NCI-H2196 treated with DMSO at 0.1 percent for 48 hours (cell line): ENCODE data around the gene SDC1.

Experiments
- DNase-seq: peaks from one replicate; lab custom pipeline; 2025; ENCODE audit not compliant: unreplicated experiment; lab: John Stamatoyannopoulos, UW

The SDC1 gene

DNA sequence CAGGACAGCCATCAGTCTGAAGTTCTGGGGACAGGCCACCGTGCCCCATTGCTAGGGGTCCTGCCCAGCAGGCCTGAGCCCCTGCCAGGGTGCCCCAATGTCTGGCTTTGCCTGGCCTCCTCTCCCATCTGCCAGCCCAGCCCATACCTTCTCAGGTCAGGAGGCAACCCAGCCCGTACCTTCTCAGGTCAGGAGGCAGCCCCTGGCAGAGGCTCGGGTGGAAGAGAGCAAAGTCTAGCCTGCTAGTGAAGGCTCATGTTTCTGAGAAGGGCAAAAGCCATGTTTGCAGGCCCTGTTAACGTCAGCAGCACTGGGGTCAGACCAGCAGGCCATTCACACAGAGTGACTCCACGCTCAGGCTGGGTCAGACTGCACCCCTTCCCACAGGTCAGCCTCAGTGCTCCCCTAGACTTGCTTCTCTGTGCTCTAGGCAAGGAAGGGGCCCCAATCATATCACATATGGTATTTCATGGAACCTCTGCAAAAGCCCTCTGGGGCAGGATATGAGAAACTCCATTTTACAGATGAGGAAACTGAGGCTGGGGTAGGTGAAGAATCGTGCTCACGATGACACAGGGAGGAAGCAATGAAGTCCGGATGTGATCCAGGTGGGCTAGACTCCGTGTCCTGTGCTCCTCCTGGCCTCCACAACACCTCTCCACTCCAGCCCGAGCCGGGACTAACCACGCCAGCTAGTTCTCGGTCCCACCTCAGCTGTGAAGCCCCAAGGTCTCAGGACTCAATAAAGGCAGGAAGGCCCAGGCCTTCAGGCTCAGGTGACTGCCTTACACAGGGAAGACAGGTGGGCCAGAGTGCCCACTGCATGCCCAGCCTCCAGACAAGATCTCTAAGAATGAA lies 9.5 kb downstream of the SDC1 start:
- DNase-seq = no peak

DNA sequence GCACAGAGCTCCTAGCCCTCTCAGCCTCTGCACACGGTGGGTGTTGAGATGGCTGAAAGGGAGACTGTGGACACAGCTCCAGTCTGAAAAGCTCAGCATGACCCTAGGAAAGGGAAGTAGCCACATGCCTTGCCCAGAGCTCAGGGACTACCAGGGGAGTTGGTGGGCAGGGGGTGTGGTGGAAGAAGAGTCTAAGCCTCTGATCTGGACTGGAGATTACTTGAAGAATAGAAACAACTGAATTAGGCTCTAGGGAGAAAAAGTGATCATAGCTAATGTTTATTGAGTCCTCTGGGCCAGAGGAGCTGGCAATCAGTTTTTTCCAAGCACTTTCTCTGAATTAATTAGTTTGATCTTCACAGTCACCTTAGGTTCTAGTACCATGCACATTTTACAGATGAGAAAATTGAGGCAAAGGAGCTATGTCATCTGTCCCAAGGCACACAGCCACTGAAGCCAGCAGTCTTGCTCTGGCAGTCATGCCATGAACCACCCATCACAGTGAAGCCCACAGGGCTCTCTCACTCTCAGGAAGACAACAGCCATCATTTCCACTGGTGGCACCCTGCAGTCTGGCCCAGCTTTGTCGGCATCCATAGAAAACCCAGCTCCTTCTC lies 10.3 kb downstream of the SDC1 start:
- DNase-seq = no peak

GRCh38 chr2:20213651-20214565 lies 11.0 kb downstream of the SDC1 start:
- peak; percentile 19 for DNase-seq

- DNase-seq = no peak
Observed at GRCh38 chr2:20212871-20213503, 11.9 kb downstream of the SDC1 start.

GRCh38 chr2:20212459-20212870 lies 12.5 kb downstream of the SDC1 start:
- DNase-seq = no peak

- no peak for DNase-seq
Observed at GRCh38 chr2:20211860-20212458, 13.0 kb downstream of the SDC1 start.

GRCh38 chr2:20211420-20211819 lies 13.5 kb downstream of the SDC1 start:
- no peak for DNase-seq

- no peak for DNase-seq
Observed at GRCh38 chr2:20210462-20210861, 14.5 kb downstream of the SDC1 start.

- no peak for DNase-seq
Observed at GRCh38 chr2:20209373-20210109, 15.4 kb downstream of the SDC1 start.

- DNase-seq = no peak
Observed at GRCh38 chr2:20208476-20208859, 16.5 kb downstream of the SDC1 start.

GRCh38 chr2:20207051-20207450 lies 17.9 kb downstream of the SDC1 start:
- DNase-seq = no peak

DNA sequence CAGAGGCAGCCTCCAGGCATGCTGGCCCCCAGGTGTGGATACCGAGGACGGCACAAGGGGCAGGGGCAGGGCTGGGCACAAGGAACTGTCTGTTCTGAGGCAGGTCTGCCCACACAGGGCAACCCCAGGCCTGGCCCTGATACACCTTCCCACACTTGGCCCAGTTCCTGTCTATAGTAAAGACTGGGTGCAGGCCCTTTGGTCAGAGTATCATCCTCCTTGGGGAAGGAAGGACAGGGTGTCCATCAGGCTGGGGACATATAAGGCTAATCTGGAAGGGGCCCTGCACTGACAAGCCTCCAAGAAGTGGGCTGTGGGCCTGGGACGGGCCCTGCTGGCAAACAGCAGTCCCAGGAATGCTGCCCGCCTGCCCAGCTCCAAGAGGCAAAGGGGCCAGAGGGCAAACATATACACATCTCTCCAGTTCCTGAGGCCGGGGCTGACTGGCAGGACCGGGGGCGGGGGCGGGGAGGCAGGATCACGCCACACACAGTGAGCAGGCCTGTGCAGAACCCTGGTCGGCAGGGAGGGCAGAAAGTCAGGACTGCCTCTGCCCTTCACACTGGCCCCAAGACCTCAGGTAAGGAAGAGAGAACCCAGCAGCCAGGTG lies 18.9 kb downstream of the SDC1 start:
- DNase-seq = no peak

- DNase-seq = no peak
Observed at GRCh38 chr2:20205069-20205468, 19.9 kb downstream of the SDC1 start.

DNA sequence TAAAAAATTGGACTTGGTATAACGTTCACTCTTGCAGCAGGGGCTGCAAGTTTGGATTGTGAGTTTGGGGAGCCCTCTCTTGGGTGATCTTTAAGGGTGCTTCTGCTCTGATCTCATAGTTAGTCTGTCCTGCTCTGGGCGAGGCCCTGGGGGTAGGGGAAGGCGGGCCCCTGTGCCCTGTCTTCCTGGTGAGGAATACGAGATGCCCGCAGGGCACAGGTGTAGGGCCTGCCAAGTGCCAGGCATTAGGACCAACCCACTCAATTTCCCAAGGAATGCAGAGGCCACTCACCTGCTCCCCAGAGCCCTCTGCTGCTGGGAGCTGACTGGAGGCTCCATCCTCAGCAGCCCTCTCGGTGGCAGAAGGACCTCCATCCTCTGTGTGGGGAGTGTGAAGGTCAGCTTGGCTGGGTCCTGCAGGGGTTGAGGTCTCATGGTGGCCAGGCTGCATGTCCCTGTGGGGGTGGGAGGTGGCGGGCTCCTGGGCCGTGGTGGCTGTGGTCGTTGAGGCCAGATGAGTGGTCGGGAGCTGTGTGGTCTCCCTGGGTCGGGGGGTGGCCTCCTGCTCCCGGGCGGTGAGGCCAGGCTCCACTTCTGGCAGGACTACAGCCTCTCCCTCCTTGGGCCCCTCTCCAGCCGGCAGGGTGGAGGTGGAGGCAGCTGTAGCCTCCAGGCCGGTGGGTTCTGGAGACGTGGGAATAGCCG lies 21.3 kb downstream of the SDC1 start:
- DNase-seq = no peak

- no peak for DNase-seq
Observed at GRCh38 chr2:20203072-20203471, 21.9 kb downstream of the SDC1 start.

DNA sequence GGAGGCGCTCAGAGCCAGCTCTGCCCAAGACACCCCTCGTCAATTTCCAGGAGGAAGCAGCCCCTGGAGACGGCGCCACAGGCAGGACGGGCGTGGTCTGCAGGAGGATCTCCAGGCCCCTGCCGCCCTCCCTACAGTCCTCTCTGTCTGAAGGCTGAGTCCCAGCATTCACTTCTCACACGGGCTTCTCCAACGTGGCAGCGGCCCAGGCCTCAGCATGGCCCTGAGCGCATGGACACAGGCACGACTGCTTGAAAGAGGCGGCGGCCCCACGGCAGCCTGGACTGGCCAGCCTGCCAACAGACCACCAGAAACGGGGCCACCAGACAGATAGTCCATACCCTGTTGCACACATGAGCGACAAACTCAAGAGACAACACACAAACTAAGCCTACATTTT lies 23.3 kb downstream of the SDC1 start:
- no peak for DNase-seq

GRCh38 chr2:20200697-20201555 lies 24.0 kb downstream of the SDC1 start:
- DNase-seq = no peak

DNA sequence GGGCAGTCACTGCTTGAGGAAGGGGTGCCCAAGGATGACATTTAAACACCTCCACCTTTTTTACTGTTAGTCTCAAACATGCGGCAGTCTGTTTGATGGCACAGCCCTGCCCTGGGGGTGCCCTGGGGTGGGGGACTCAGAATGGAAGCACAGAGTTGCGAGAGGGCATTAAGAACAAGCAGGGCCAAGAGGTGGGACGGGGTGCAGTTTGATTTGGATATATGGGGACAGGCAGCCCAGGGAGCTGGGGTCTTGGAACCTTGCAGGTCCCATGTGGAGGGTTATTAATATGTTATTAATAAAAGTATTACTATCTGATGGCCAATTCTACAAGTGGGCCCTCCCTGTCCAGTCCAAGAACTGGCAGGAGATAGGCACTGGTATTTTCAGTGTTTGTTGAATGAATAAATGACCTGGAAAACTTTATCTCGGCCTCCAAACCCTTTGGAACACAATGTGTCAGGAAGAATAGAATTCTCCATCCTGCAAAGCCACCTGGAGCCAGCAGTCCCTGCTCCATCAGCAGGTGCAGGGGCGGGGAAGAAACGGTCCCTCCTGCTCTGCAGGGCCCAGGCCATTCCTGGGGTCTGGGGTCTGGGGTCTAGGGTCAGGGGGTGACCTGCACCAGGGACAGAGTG lies 25.2 kb downstream of the SDC1 start:
- no peak for DNase-seq
